Bronchial smooth muscle cell (primary cell): ENCODE results near the gene ZNF708. TPM values are rescaled to one million over a fixed set of nuclear protein-coding genes. Genes with fewer than 3 reads are reported as not detected.

ENCODE experiments used
- total RNA-seq: library from RNA; depleted of rRNA; stranded (reverse); fragments of >200 nt; gene quantifications from 2 replicates; pipeline ENCODE4 v1.2.1, GENCODE V29; 2014

Gene ZNF708
- 3.7 and 4.6 TPM in 2 replicates for total RNA-seq

GRCh38 chr19:21328885-21329605 lies at the start of gene ZNF708:
Gene ZNF708 (minus strand): TSS chr19:21329410. CDS start chr19:21329212, 198 bp downstream.

GRCh38 chr19:21358768-21359451 lies 29.7 kb upstream of the ZNF708 start, which contains the start of gene ZNF738:
Gene ZNF738 (plus strand): TSS chr19:21359000. CDS start chr19:21359141, 141 bp downstream.

Other genes starting within 250 kb of the ZNF708 start
- gene ZNF714, start 247.2 kb downstream of the ZNF708 start, total RNA-seq, result 3.0 and 3.3 TPM in 2 replicates
- gene ZNF431, start 187.4 kb downstream of the ZNF708 start, total RNA-seq, result 2.5 and 4.4 TPM in 2 replicates
- gene ZNF738, start 29.6 kb upstream of the ZNF708 start, total RNA-seq, result 1.2 and 3.0 TPM in 2 replicates
- gene ZNF493, start 67.7 kb upstream of the ZNF708 start, total RNA-seq, result 31.7 and 36.8 TPM in 2 replicates
- gene ZNF429, start 176.2 kb upstream of the ZNF708 start, total RNA-seq, result 4.6 and 4.7 TPM in 2 replicates